NCI-H1694 treated with DMSO at 0.1 percent for 48 hours (cell line): ENCODE data around the gene MAB21L4.

ENCODE experiments used
- DNase-seq: peaks from one replicate; lab custom pipeline; 2025; lab: John Stamatoyannopoulos, UW

The MAB21L4 gene

GRCh38 chr2:240876475-240877251 is 19.3 kb downstream of the MAB21L4 start:
- no peak for DNase-seq

- no peak for DNase-seq
These were observed 19.9 kb downstream of the MAB21L4 start for GRCh38 chr2:240876035-240876474.

- DNase-seq, result no peak
These were observed 20.5 kb downstream of the MAB21L4 start for GRCh38 chr2:240875228-240876034.

DNA sequence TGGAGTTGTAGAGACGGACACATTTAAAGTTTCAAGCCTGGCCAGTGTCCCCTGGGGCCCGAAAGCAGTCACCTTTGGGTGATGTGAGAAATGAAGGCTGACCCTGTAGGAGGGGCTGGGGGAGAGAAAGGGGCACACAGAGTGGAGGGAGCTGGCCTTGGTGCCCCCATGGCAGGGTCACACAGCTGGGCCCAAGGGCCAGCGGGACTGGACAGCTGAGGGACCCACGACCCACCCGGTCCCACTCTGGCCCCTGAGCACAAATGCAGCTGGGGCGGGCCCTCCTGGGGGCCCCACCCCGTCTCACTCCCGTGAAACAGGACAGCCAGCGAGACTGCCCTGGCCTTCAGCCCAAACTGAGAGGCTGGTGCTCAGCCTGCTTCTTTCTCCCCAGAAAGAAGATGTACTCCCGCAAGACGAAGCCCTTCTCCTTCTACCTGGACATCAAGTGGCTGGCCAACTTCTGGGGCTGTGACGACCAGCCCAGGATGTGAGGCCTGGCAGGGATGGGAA is 21.2 kb downstream of the MAB21L4 start:
- no peak for DNase-seq

DNA sequence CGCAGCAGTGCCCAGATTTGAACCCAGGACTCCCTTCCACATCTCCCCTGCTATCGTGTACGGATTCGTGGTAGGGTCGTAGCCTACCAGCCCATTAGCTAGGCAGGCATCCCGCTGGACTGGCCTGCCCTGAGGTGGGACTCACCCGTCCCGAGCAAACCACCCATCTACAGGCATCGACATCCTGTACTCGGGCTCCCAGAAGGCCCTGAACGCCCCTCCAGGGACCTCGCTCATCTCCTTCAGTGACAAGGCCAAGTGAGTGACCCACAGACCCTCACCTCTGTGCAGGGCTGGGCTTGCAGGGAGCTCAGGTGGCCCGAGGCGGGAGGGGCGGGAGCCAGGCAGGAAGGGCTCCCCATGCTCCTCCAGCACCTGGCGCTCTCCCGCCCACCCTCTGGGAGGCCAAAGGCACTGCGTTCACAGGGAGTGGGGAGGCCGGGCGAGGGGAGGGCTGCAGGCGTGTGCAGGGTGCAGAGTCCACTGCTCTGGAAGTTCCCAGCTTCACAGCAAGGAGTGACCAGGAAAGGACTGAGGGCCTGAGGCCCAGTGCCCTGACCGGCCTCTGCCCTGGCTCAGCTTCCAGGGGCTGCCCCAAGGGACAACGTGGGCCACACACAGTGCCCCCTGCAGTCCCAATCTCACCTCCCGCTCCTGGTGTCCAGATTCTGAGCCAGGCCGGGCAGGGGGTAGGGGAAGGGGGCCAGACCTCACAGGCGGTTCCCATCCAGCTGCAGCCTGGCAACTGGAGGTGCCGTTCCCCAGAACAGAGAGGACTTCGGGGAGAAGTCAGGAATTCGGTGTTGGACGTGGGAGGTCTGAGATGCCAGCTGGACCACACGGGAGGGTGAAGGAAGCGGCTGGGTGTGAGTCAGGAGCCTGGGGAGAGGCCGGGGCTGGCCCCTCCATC is 21.9 kb downstream of the MAB21L4 start:
- DNase-seq, result no peak

DNA sequence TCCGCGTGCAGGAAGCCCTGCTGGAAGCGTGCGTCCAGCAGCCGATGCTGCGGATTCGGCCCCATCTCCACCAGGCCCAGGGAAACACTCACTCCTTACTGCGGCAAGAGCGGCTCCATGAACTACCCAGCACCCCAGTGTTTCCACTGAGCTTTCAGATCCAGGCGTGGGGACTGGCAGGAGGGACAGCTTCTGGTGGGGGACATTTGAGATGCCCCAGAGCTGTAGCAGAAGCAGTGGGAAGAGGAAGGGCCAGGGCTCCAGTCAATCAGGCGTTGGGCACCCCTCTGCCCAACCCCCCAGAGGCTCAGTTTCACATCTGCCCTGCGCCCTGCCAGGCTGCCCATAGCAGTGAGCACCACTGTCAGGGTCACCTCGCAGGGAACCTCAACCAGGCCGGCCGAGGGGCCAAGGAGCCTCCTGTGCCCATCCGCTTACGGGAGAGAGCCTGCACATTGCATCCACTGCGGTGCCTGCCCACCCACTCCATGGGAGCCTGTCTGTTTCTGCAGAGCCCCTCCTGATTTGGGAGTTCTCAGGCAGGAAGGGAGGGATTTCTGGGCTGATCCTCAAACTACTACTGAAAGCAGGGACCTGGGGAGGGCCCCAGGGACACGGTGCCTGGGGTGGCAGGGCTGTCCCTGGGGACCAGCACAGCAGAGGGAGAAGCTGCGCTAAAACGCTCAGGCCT is 22.7 kb downstream of the MAB21L4 start:
- DNase-seq, result no peak

- DNase-seq, result no peak
These were observed 23.4 kb downstream of the MAB21L4 start for GRCh38 chr2:240872317-240873097.

GRCh38 chr2:240871071-240871958 is 24.6 kb downstream of the MAB21L4 start:
- no peak for DNase-seq

GRCh38 chr2:240869956-240870875 is 25.7 kb downstream of the MAB21L4 start:
- no peak for DNase-seq

DNA sequence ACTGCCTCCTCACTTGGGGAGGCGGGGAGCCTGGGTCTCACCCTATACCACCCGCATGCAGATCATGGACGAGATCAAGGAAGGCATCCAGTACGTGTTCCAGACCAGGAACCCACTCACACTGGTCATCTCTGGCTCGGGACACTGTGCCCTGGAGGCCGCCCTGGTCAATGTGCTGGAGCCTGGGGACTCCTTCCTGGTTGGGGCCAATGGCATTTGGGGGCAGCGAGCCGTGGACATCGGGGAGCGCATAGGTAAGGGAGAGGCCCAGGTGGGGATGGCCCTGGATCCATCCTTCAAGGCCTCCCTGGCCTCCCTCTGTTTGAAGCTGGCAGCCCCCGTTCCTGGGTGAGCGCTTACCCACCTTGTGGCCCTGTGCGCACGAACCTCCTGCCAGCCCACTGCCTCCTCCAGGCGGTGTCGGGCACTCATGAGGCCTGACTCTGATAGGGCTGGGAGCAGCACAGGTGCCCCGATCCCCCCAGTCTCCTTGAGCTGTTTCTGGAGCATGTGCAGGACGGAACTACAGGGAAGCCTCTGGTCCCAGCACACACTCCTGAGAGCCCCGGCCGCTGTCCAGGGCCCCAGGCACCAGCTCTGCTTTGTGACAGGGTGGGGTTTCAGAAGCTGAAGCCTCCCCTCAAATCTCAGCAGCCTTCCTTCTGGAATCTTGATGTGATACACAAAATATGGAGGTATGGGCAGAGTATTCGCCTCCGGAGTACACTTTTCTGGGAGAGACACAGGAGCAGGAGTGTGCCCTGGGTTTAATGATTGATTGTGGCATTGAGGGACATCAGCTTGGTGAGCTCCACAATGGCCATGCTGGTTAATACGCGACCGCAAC is 26.6 kb downstream of the MAB21L4 start:
- DNase-seq, result no peak

GRCh38 chr2:240868286-240869108 is 27.5 kb downstream of the MAB21L4 start, which contains the start of gene AGXT:
AGXT (plus strand) TSS chr2:240868824; CDS start chr2:240868866, 42 bp downstream.
- no peak for DNase-seq

GRCh38 chr2:240865391-240865790 is 30.6 kb downstream of the MAB21L4 start:
- DNase-seq, result no peak

GRCh38 chr2:240864475-240864874 is 31.5 kb downstream of the MAB21L4 start:
- DNase-seq, result no peak

DNA sequence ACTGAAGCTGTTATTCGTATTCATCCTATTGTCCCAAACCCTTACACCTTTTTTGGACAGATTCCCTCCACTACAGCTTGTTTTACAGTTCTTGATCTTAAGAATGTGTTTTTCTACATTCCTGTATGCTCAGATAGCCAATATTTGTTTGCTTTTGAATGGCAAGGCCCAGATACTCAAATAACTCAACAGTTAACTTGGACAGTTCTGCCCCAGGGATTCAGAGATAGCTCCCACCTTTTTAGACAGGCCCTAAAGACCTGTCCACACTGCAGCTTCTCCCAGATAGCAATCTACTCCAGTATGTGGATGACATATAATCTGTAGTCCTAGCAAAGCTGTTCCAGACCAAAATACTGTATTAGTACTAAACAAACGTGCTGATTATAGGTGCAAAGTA is 34.4 kb downstream of the MAB21L4 start:
- DNase-seq, result no peak

DNA sequence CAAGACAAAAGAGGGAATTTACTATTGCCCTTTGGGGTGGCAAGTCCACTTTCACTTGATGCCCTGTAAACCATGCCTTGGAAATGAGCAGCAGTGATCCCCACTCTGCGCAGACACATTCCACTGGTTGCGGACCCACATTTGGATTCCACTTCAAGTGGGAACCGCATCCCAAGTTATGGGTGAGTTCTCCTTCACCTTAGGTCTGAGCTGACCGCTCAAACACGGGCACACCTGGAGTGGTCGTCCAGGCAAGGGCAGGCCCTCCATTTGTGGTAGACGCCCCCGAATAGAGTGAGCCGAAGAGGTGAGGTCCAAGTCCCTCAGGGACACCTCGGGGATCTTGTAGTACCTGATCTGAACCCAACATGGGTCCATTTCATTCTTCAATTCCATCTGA is 37.1 kb downstream of the MAB21L4 start:
- no peak for DNase-seq

- no peak for DNase-seq
These were observed 37.6 kb downstream of the MAB21L4 start for GRCh38 chr2:240858321-240858720.
